GM12892 (cell line): ENCODE measurements around the gene ZNF823.
"Not testable (repeated sequence)": the region's sequence is repeated elsewhere in the genome, so short reads cannot be mapped to it uniquely, and the experiment has no call there.

Experiments
- DNase-seq: peaks from one replicate; pipeline ENCODE4 v3.0.0; 2011; ENCODE audit not compliant: insufficient read length
- FAIRE-seq: peaks from 2 replicates; lab custom pipeline; 2011; peaks lifted over from hg19 to GRCh38; lab: Jason Lieb, UNC
- POLR2A ChIP-seq: IDR thresholded peaks from 2 replicates; pipeline ENCODE4 v1.6.1; 2011; ENCODE audit warnings: low read depth, low read length, control low read depth
- POLR2AphosphoS5 ChIP-seq: IDR thresholded peaks from 2 replicates; pipeline ENCODE4 v1.6.1; 2011; ENCODE audit warnings: low read depth, low read length, control low read depth
- TAF1 ChIP-seq: IDR thresholded peaks from 2 replicates; pipeline ENCODE4 v1.6.1; 2011; ENCODE audit warnings: low read depth, mild to moderate bottlenecking, control low read depth, low read length, borderline replicate concordance

Gene ZNF823

DNA sequence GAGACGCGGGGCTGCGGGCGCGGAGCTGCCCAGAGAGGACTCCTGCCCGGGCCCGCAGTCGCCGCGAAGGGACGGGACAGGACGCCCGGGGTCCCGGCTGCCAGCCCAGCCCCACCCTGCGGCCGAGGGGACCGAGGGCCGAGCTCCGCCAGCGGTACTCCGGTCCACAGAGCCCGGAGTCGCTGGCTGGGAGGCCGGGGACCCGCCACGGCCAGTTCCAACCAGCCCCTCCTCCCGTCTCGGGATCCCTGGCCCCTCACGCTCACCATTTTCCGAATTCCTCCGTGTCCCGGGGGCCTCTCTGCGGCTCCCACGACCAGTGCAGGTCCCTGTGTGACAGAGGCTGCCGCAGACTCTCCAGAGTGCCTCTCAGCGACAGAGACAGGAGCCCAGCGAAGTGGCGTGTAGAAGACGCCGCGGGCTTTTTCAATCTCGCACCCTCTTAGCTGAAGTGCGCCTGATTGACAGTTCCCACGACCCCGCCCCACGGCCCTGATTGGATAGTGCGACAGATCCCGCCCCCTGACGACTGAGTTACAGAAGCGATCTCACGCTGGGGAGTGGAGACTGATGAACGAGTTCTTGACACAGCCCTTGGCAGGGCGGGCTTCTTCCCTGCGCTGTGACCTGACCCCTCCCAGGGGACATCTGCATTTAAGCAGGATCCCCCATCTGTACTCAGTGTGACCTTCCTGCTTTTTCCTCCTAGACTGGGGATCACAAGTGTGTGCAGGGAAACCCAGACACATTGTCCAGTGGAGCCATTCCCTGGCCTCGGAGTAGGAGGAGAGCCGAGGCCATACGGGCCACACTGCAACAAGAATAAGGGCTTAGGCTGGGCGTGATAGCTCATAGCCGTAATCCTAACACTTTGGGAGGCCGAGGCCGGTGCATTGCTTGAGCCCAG, 44.0 kb downstream of the ZNF823 start:
- DNase-seq, result peak; percentile 67

GRCh38 chr19:11693505-11694499, 44.9 kb downstream of the ZNF823 start:
- no peak for DNase-seq
- FAIRE-seq, result no peak
- no peak for TF ChIP-seq TAF1
- TF ChIP-seq POLR2AphosphoS5, result no peak
- TF ChIP-seq POLR2A, result no peak

More for the DNA sequence above, 44.0 kb downstream of the ZNF823 start:
- FAIRE-seq, result peak; percentile 94
- TF ChIP-seq POLR2A (peak; percentile 43; the same call in 1 of the 2 replicates), POLR2AphosphoS5 (no peak)

- FAIRE-seq (no peak), DNase-seq (no peak)
- TF ChIP-seq TAF1, result no peak
- no peak for TF ChIP-seq POLR2AphosphoS5
- no peak for TF ChIP-seq POLR2A
Measured at GRCh38 chr19:11692127-11692790, 46.5 kb downstream of the ZNF823 start.

GRCh38 chr19:11685676-11686650, 52.8 kb downstream of the ZNF823 start:
- DNase-seq (no peak), FAIRE-seq (no peak)
- TF ChIP-seq TAF1 (no peak), POLR2A (no peak), POLR2AphosphoS5 (no peak)

DNA sequence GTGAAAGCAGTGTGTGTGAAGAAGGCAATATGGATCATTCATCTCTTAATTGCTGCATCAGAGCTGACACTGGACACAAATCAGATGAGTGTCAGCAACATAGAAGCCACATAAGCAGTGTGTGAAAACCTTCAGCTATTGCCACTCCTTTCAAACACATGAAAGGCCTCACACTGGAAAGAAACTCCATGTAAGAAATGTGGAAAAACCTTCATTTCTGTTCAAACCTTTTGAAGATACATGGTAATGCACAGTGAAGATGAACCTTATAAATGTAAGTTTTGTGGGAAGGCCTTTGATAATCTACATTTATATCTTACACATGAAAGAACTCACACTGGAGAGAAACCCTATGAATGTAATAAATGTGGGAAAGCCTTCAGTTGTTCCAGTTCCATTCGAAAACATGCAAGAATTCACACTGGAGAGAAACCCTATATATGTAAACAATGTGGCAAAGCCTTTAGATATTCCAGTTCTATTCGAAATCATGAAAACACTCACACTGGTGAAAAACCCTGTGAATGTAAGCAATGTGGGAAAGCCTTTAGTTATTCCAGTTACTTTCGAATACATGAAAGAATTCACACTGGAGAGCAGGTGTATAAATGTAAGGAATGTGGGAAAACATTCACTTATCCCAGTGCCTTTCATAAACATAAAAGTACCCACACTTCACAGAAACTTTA, 53.6 kb downstream of the ZNF823 start:
- TF ChIP-seq TAF1, result no peak
- no peak for TF ChIP-seq POLR2A
- no peak for TF ChIP-seq POLR2AphosphoS5
- FAIRE-seq, result no peak
- DNase-seq, result no peak

GRCh38 chr19:11680689-11681302, 58.0 kb downstream of the ZNF823 start:
- DNase-seq, result no peak
- no peak for FAIRE-seq
- no peak for TF ChIP-seq POLR2A
- TF ChIP-seq POLR2AphosphoS5, result no peak
- TF ChIP-seq TAF1, result no peak

DNA sequence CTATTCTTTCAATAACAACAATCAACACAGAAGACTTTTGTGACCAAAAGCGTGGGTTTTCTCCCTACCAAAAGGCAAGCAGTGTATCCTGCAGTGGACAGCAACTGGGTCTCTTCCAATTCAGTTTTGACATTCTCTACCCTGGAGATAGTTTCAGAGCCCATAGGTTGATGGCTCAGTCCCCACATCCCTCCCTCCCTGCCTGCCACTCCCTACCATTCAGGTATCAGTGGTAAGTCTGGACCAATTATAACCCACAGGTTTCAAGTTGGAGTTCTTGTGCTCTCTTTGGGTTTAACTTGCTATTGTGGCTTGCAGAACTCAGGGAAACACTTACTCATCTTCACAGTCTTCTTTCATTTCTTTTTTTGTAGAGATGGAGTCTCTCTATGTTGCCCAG, 60.2 kb downstream of the ZNF823 start:
- DNase-seq, result no peak
- no peak for FAIRE-seq
- TF ChIP-seq POLR2AphosphoS5 (no peak), TAF1 (no peak), POLR2A (no peak)

- FAIRE-seq, DNase-seq: not testable (repeated sequence)
Measured at GRCh38 chr19:11676661-11677600, 61.8 kb downstream of the ZNF823 start.

- DNase-seq, result no peak
- no peak for FAIRE-seq
- TF ChIP-seq POLR2A, result no peak
- no peak for TF ChIP-seq TAF1
- TF ChIP-seq POLR2AphosphoS5, result no peak
Measured at GRCh38 chr19:11675569-11675968, 63.2 kb downstream of the ZNF823 start.
